Esophagus mucosa (tissue), 1 donor: Measurements from ENCODE around the gene SERPINB10. TPM values are rescaled to one million over a fixed set of nuclear protein-coding genes. Genes with fewer than 3 reads are reported as not detected.

ENCODE experiments used
- ATAC-seq: fragments of 200-7000 bp; cut with Tn5 transposase; one replicate; pipeline ENCODE4 v1.9.1; 2020
- total RNA-seq: library from RNA; stranded (reverse); gene quantifications from one replicate; pipeline ENCODE4 v1.2.4, GENCODE V29; 2023
- donor health status: DM: yes; HTN: yes; CAD: no.

Gene SERPINB10
- total RNA-seq, 1 donor from 2014 or later: 0.36 TPM

DNA sequence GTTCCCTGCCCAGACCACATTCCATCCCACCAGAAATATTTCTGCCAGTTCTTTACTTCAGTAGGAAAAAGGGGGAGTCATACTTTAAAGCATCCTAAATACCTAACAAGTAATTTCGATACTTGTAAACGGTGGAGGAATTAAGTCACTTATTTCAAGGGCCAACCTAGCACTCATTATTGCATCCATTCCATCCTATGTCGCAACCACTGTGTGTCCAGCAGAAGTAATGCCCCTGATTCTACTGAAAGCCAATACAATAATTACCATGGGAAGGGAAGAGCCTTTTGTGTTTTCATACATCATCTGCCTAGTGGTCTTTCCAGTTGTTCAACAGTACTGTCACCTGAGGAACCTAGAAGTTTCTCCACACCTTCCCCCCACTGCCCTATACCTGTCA lies 74.6 kb downstream of the SERPINB10 start:
- ATAC-seq: no peak

Other genes with a start within 250 kb of the SERPINB10 start
- 879 TPM for gene SERPINB3, start 246.1 kb upstream of the SERPINB10 start, total RNA-seq
- gene SERPINB11, start 205.0 kb upstream of the SERPINB10 start, total RNA-seq: 7.1 TPM
- 1.4 TPM for gene SERPINB7, start 132.5 kb upstream of the SERPINB10 start, total RNA-seq
- 139 TPM for gene SERPINB2, start 20.3 kb upstream of the SERPINB10 start, total RNA-seq
- 2.0 TPM for gene HMSD, start 41.3 kb downstream of the SERPINB10 start, total RNA-seq
- 44.0 TPM for gene SERPINB8, start 62.1 kb downstream of the SERPINB10 start, total RNA-seq
- gene LINC00305, start 241.1 kb downstream of the SERPINB10 start, total RNA-seq: not detected